Nucleus accumbens (tissue), 56 donors: Measurements from ENCODE around the gene OR52E2.
"Not testable (repeated sequence)": the region's sequence is repeated elsewhere in the genome, so short reads cannot be mapped to it uniquely, and the experiment has no call there.

ENCODE experiments used
- DNase-seq, 56 donors: peaks; one replicate each; lab custom pipeline; 2025; lab: John Stamatoyannopoulos, UW

The OR52E2 gene

DNA sequence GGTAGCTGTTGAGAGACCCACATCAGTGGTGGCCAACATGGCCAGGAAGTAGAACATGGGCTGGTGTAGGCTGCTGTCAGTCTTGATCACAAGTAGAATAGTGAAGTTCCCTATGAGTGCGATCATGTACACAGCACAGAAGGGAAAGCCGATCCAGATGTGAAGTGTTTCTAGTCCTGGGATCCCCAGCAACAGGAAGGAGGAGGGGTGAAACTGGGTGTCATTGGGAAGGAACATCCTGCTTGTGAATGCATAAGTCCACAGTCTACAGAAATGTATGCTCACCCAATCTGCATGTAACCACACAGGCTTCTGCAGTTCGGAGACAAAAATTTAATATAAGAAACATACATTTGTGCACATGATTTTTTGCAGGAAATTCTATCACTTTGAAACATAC lies at the start of gene OR52E2:
Gene OR52E2 (minus strand): TSS at position 237 of the 400 bp plus-strand sequence. CDS start 0 bp downstream, at position 237.
- DNase-seq = no peak

DNA sequence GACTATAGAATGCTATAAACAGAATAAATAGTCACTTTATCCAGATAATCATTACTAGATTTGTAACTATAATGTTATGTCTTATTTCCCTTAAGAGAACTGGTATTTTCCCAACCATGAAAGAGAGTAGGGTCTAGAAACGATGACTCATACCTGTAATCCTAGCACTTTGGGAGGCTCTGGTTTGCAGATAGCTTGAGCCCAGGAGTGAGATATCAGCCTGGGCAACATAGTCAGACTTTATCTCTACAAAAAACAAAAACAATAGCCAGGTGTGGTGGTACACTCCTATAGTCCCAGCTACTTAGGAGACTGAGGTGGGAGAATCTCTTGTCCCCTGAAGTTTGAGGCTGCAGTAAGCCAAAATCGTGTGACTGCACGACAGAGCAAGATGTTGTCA lies 47.9 kb upstream of the OR52E2 start:
- DNase-seq = no peak

DNA sequence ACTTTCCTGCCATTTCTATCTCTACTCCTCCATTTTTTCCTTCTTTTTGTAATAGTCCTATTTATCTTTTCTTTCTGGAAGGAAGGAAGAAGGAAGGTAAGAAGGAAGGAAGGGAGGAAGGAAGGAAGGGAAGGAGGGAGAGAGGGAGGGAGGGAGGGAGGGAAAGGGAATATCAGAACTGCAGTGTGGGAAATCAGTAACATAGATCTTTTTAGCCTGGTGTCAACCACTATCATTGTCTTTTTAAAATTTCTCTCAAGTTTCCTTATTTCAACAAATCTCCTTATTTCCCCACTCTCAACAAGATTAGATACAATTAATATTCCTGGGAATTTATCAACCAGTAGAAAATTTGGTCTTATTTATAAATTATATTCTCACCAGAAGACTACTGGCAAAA lies 43.6 kb upstream of the OR52E2 start:
- DNase-seq = no peak

DNA sequence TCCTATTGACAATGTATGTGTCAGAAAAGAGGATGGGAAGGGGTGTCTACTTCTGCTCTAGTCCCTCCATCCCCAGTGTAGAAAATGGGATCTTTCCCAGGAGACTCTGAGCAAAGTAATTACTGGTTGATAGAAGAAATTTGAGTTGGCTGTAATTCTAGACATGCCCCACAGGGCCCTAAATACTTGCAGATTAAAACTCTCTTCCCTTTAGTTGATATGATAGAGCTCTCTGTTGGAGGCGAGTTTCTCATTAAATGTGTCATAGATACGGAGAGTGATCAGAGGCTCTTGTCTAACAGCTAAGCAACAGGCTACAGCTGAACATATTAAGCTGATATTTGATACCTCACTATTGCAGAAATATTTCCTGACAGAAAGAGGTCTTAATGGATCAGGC lies 42.8 kb upstream of the OR52E2 start:
- no peak for DNase-seq

DNA sequence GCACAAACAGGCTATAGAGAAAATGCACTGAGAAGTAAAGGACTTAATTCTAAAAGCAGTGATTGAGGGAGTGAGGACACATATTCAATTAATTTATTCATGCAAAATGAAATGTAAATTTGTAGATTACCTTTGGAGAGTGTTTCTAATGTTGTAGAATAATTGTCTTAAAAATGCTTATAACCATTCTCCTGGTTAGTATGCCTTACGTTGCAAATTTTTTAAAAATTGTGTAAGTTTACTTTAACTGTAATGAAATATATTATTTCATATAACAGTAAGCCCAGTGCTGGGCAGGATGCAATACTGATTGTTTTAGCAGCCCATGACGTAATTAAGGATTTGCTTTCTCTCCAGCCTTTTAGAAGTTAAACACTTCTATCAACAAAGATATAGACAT lies 36.6 kb upstream of the OR52E2 start:
- no peak for DNase-seq

DNA sequence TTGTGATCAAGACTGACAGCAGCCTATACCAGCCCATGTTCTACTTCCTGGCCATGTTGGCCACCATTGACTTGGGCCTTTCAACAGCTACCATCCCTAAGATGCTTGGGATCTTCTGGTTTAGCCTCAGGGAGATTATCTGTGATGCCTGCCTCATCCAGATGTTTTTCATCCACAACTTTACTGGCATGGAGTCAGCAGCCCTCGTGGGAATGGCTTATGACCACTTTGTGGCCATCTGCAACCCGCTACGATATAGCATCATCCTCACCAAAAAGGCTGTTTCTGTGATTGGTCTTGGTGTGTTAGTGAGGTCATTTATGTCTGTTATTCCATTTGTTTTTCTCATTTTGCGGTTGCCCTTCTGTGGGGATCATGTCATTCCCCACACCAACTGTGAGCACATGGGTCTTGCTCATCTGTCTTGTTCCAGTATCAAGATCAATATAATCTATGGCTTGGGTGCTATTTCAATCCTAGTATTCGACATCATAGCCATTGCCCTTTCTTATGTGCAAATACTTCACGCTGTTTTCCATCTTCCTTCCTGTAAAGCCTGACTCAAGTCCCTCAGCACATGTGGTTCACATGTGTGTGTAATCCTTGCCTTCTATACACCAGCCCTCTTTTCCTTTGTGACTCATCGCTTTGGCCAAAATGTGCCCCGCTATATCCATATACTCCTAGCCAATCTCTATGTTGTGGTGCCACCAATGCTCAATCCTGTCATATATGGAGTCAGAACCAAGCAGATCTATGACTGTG lies 33.6 kb upstream of the OR52E2 start:
- DNase-seq = no peak

DNA sequence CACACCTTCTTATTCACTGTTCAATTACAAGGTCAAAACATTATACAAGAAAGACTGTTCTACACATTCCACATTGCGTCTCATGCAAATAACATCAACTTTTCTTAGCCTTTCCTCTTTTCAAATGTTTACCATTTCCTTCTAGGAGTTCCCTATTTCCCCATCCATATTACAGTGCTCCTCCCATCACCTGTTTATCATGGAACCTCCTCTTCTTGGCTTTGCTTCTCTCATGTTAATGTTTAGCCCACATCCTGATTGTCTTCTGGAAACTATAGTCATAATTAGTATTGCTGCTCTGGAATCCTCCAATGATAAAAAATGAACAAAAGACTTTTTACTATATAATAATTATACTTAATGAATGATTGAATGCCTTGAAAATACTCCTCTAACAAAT lies 31.2 kb upstream of the OR52E2 start:
- DNase-seq = no peak

DNA sequence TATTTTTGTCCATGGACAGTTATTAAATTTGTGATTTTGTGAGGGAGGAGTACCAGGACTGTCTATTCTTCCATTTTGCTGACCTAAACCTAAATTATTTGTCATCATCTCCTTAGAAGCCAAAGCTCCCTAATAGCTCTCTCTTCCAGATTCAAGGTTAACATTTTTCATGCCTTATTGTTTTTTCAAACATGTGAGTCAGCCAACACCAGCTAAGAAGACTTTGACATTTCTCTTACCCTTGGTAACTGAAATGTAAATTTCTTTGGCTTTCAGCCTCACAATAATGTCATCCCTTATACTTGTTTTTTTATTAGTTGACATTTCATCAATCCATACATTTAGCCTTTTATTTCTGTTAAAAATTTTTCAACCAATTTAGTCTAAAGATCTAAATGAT lies 29.1 kb upstream of the OR52E2 start:
- DNase-seq = no peak

DNA sequence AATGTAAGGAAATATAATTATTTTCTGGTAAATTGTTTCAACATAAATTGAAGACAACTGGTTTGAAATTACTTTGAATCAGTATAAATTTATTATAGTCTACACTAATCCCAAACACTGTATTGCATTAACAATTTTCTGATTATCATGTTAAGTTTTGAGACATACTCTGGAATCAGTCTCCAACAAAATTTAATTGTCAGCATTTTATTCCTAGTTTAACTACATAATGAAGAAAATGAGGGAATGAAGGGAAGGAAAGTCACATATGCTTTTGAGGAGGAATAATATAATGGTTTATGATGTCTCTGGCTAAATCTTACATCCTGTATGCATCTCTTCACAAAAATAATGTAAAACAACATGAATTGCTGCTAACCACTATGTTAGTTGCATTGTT lies 24.2 kb upstream of the OR52E2 start:
- no peak for DNase-seq

DNA sequence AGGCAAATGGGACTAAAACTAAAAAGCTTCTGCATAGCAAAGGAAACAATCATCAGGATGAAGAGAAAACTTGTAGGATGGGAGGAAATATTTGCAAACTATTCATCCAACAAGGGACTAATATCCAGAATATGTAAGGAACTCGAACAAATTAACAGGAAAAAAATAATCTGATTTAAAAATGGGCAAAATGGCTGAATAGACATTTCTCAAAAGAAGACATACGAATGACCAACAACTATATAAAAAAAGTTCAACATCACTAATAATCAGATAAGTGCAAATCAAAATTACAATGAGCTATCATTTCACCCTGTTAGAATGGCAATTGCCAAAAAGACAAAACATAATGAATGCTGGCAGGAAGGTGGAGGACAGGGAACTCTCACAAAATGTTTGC lies 22.0 kb upstream of the OR52E2 start:
- DNase-seq = no peak

DNA sequence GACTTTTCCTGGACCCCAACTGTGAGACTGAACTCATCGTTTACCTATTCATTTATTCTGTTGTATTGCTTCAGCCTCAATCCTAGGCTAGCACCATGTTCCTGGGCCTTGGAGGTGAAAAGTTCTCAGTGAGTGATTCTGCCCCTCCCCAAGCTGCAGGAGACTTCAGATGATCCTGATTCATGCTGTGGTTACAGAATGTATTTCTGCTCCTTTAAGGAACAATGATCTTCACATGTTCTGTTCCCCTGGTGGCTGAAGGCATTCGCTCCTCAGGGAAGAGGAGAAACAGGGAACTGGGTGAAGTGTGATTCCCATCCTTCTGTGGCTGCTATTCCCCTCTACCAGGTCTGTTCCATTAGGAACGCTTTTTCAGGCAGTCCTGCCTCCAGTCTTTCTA lies 12.4 kb upstream of the OR52E2 start:
- no peak for DNase-seq

DNA sequence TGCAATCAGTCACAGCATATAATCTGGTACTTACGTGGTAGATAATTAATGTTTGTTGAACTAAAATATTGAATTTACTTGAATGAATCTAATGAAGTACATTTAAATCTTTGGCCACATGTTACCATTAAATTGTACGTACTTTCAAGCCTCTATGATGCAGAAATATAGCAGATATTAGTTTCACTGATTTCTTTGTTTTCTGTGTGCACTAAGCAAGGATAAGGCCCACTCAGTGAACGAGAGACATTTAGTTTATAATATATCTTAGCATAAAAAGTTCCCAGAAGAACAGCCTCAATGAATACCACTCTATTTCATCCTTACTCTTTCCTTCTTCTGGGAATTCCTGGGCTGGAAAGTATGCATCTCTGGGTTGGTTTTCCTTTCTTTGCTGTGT lies 9.8 kb upstream of the OR52E2 start, which contains the start of gene OR52E1:
Gene OR52E1 (plus strand): TSS at position 301 of the 400 bp plus-strand sequence.
- DNase-seq = no peak

DNA sequence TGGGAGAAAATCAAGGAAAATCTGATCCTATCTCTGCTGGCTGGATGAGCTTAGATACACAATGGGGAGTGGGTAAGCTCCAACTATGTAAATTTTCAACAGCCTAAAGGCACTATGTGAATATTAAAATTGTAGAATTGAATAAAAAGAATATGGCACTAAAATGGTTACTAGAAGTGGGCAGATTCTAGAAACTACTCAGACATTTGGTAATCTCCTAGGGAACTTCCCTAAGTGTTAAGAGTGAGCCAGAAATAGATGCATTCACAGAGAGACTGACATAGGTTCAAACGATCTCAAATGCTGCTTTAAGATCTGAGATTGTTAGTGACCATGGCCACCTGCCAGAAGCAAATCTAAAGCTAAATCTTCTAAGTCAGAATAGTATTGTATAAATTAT lies 5.6 kb upstream of the OR52E2 start:
- no peak for DNase-seq

DNA sequence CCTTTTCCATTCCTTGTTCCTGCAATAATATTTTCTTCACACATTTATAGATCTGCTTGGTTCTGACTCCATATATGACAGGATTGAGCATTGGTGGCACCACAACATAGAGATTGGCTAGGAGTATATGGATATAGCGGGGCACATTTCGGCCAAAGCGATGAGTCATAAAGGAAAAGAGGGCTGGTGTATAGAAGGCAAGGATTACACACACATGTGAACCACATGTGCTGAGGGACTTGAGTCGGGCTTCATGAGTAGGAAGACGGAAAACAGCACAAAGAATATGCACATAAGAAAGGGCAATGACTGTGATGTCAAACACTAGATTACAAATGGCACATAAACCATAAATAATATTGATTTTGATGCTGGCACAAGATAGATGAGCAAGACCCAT lies 748 bp downstream of the OR52E2 start:
- DNase-seq = not testable (repeated sequence)

DNA sequence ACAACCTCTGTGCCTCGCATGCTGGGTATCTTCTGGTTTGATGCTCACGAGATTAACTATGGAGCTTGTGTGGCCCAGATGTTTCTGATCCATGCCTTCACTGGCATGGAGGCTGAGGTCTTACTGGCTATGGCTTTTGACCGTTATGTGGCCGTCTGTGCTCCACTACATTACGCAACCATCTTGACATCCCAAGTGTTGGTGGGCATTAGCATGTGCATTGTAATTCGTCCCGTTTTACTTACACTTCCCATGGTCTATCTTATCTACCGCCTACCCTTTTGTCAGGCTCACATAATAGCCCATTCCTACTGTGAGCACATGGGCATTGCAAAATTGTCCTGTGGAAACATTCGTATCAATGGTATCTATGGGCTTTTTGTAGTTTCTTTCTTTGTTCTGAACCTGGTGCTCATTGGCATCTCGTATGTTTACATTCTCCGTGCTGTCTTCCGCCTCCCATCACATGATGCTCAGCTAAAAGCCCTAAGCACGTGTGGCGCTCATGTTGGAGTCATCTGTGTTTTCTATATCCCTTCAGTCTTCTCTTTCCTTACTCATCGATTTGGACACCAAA lies 12.6 kb downstream of the OR52E2 start:
- DNase-seq = no peak

DNA sequence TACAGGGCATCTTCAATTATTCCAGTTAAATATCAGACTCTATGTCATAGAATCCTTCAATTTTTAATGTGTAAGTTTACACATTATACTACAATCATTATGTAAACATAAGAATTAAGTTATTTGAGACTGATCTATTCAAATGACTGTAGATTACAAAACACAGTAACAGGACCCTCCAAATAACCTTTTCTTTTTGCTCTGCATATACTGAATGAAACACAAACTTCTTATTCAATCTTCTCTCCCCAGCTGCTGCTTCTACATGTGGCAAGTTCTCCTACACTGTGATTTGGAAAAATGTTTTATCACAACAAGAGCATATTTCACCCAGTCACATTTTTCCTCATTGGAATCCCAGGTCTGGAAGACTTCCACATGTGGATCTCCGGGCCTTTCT lies 13.2 kb downstream of the OR52E2 start, which contains the start of gene OR52J3:
Gene OR52J3 (plus strand): TSS at position 301 of the 400 bp plus-strand sequence. CDS start 0 bp downstream, at position 301.
- no peak for DNase-seq

DNA sequence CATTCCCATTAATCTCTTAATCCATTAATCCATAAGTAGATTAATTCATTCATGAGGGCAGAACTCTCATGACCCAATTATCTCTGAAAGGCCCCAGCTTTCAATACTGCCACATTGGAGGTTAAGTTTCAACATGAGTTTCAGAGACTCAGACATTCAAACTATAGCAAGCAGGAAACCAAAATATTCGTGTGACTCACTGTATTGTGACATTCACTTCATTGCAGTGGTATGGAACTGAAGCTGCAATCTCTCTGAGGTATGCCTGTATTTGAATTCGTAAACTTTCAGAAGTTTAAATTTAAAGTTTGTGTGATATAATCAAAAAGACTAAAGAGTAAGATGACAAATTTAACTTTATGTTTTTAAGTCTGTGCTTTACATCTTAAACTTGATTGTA lies 16.0 kb downstream of the OR52E2 start:
- DNase-seq = no peak

DNA sequence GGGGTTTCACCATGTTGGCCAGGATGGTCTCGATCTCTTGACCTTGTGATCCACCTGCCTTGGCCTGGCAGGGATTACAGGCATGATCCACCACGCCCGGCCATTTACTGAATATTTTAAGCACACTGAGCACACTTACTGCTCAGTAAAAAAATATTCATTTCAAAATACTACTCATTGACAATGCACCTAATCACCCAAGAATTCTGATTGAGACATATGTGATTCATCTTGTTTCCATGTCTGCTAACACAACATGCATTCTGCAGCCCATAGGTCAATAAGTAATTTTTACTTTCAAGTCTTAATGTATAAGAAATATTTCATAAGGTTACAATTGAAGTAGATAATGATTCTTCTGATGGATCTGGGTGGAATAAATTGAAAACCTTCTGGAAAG lies 17.3 kb downstream of the OR52E2 start:
- DNase-seq = no peak

DNA sequence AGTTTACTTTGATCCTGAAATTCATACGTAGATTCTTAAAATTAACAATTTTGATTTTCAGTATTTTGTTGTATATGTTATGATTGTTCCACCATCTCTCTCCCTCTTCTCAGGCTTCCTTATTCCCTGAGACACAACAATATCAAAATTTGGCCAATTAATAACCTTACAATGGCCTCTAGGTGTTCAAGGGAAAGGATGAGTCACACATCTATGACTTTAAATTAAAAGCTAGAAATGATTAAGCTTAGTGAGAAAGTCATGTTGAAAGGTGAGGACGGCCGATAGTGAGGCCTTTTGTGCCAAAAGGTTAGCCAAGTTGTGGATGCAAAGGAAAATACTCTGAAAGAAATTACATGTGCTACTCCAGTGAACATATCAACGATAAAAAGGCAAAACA lies 18.6 kb downstream of the OR52E2 start:
- DNase-seq = no peak

DNA sequence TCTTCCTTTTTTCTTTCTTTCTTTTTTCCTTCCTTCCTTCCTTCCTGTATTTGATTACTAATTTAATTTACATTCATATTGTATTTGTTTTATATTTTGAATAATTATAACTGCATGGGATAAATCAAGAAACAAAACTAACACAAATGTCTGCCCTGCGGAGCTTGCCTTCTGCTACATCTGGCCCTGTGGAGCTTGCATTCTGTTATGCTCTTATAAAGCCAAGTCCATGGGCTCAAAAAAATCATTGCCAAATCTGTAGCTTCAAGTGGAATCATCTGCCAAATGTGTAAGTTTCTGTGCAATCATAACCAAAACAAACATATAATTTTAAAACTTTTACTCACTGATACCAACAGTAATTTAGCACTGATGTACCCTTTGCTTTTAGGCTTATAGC lies 21.1 kb downstream of the OR52E2 start:
- no peak for DNase-seq

DNA sequence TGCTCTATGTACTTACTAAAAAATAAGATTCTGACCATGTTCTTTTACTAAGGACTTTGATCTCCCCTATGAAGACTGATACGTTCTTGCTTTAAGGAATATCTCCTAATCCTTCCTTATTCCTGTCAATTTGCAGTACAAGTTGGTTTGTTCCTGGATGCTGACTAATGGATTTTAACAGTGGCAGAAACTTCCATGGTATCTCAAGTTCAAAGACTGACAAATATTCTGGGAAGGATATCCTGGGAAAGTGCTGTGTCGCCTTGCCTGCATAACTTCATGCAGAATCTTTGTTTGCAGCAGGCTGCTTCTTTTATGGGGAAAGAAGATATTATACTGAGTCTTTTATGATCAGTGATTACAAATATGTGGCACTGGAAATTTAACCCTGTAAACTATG lies 21.5 kb downstream of the OR52E2 start:
- no peak for DNase-seq

DNA sequence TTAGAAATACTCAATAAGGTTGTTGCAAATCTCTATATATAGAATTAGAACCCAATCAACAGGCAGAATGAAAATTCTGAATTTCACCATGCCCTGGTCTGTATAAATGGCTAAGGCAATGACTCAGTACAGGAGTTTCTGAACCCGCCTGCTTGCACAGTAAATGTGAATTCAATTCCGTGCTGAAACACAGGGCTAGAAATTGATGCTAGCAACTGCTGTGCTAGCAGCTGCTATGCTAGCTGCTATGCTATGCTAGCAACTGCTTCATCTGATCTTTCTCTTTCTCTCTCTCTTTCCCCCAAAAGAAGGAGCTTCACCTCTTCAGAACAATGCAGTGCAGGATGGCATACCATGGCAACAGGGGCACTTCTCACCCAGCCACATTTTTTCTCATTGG lies 22.8 kb downstream of the OR52E2 start:
- DNase-seq = no peak
